A549 (cell line): Measurements from ENCODE around the gene TMTC2. TPM values are rescaled to one million over a fixed set of nuclear protein-coding genes. Genes with fewer than 3 reads are reported as not detected.

Experiments used
- ATAC-seq, 2 experiments: fragments of 200-7000 bp in 1 of 2; fragments of >200 bp in 1 of 2; cut with Nextera tagmentation in 1 of 2; cut with Tn5 transposase in 1 of 2; 3 replicates each; pipeline versions ENCODE4 v1.8.0 to v1.9.1; 2018 to 2020; ENCODE audit warnings: mild to moderate bottlenecking in 1 of 2, moderate library complexity in 1 of 2
- CTCF ChIA-PET: fragments of 300-600 bp; sonication (Branson Sonifier 250); formaldehyde crosslinking; extraction: SDS; loops from one replicate; lab custom pipeline; 2021; ENCODE audit warnings: antibody characterized with exemption, inconsistent platforms; lab: Yijun Ruan, JAX
- POLR2A ChIA-PET: fragments of 350-600 bp; formaldehyde crosslinking; extraction: SDS; loops from one replicate; lab custom pipeline; 2021; ENCODE audit warnings: antibody characterized with exemption, inconsistent platforms; lab: Yijun Ruan, JAX
- DNase-seq, 2 experiments: peaks; one replicate each; pipeline versions ENCODE4 v3.0.0 to v3.0.0-alpha.2; 2011 to 2016; ENCODE audit warnings: low read depth in 1 of 2, low spot score in 1 of 2
- FAIRE-seq: peaks from 2 replicates; lab custom pipeline; 2011; peaks lifted over from hg19 to GRCh38; lab: Jason Lieb, UNC
- H3K27ac ChIP-seq, 2 experiments: fragments of >200 bp; sonication (Bioruptor Twin); formaldehyde crosslinking; 3 replicates each; pipeline ENCODE4 v1.5.1; 2016 to 2017
- H3K4me1 ChIP-seq: fragments of >200 bp; sonication (Bioruptor Twin); formaldehyde crosslinking; 3 replicates; pipeline ENCODE4 v1.6.1; 2016
- H3K4me2 ChIP-seq: fragments of >200 bp; sonication (Bioruptor Twin); formaldehyde crosslinking; 3 replicates; pipeline ENCODE4 v1.6.1; 2016
- H3K4me3 ChIP-seq: fragments of >200 bp; sonication (Bioruptor Twin); formaldehyde crosslinking; 3 replicates; pipeline ENCODE4 v1.5.1; 2016
- H3K9me3 ChIP-seq: fragments of >200 bp; sonication (Bioruptor Twin); formaldehyde crosslinking; 3 replicates; pipeline ENCODE4 v1.6.1; 2016
- BCL3 ChIP-seq: fragments of >200 bp; sonication (Bioruptor Twin); formaldehyde crosslinking; IDR thresholded peaks from 3 replicates; pipeline ENCODE4 v1.6.1; 2016
- CBX2 ChIP-seq: fragments of 200-600 bp; sonication (generic); IDR thresholded peaks from 2 replicates; pipeline ENCODE4 v1.6.1; 2016; ENCODE audit warnings: low read depth, mild to moderate bottlenecking, borderline replicate concordance
- CHD2 ChIP-seq: fragments of 150-350 bp; IDR thresholded peaks from 2 replicates; pipeline ENCODE4 v1.6.1; 2014; ENCODE audit warnings: low read length; ENCODE audit not compliant: partially characterized antibody
- CHD4 ChIP-seq: fragments of 200-600 bp; sonication (generic); IDR thresholded peaks from 2 replicates; pipeline ENCODE4 v1.6.1; 2016; ENCODE audit warnings: antibody characterized with exemption, mild to moderate bottlenecking, borderline replicate concordance
- CTCF ChIP-seq: fragments of >200 bp; sonication (Bioruptor Twin); formaldehyde crosslinking; IDR thresholded peaks from 3 replicates; pipeline ENCODE4 v1.5.1; 2016
- ELK1 ChIP-seq: fragments of 150-350 bp; IDR thresholded peaks from 2 replicates; pipeline ENCODE4 v1.6.1; 2014; ENCODE audit warnings: low read depth, mild to moderate bottlenecking, low read length
- ESRRA ChIP-seq: fragments of 150-350 bp; IDR thresholded peaks from 2 replicates; pipeline ENCODE4 v1.6.1; 2014; ENCODE audit warnings: mild to moderate bottlenecking, low read length, borderline replicate concordance
- FOXS1 ChIP-seq: fragments of 250-450 bp; sonication (Bioruptor Pico); IDR thresholded peaks from 2 replicates; pipeline ENCODE4 v1.5.0; 2020; ENCODE audit warnings: mild to moderate bottlenecking, moderate library complexity
- HDAC2 ChIP-seq: fragments of 200-600 bp; sonication (generic); IDR thresholded peaks from 2 replicates; pipeline ENCODE4 v1.6.1; 2016
- HES2 ChIP-seq: fragments of >200 bp; sonication (Bioruptor Twin); formaldehyde crosslinking; IDR thresholded peaks from 2 replicates; pipeline ENCODE4 v1.6.1; 2016
- HMGXB4 ChIP-seq: fragments of 250-450 bp; sonication (Bioruptor Pico); IDR thresholded peaks from 2 replicates; pipeline ENCODE4 v1.5.0; 2021; ENCODE audit warnings: mild to moderate bottlenecking, moderate library complexity, borderline replicate concordance
- HOXB13 ChIP-seq: fragments of 250-450 bp; sonication (Bioruptor Pico); IDR thresholded peaks from 2 replicates; pipeline ENCODE4 v1.5.0; 2020; ENCODE audit warnings: low read depth, mild to moderate bottlenecking, moderate library complexity
- MAFK ChIP-seq: fragments of 450-650 bp; IDR thresholded peaks from 2 replicates; pipeline ENCODE4 v1.6.1; 2014; ENCODE audit not compliant: partially characterized antibody
- NFE2L2 ChIP-seq: fragments of 150-350 bp; conservative IDR thresholded peaks from 2 replicates; pipeline ENCODE4 v1.6.1; 2014; ENCODE audit warnings: low read length
- NPAS2 ChIP-seq: fragments of 250-450 bp; sonication (Bioruptor Pico); IDR thresholded peaks from 2 replicates; pipeline ENCODE4 v1.8.0; 2022; ENCODE audit warnings: mild to moderate bottlenecking, moderate library complexity, borderline replicate concordance
- PBX3 ChIP-seq: IDR thresholded peaks from 2 replicates; pipeline ENCODE4 v1.6.1; 2012
- POLR2A ChIP-seq: IDR thresholded peaks from 2 replicates; pipeline ENCODE4 v1.6.1; 2012; ENCODE audit warnings: mild to moderate bottlenecking, low read length
- RARB ChIP-seq: fragments of 250-450 bp; sonication (Bioruptor Pico); IDR thresholded peaks from 2 replicates; pipeline ENCODE4 v1.8.0; 2021; ENCODE audit warnings: mild to moderate bottlenecking, moderate library complexity
- REST ChIP-seq: fragments of 200-600 bp; sonication (generic); IDR thresholded peaks from 2 replicates; pipeline ENCODE4 v1.6.1; 2016; ENCODE audit warnings: antibody characterized with exemption, mild to moderate bottlenecking, moderate library complexity
- TP53 ChIP-seq: fragments of 250-450 bp; sonication (Bioruptor Pico); IDR thresholded peaks from 2 replicates; pipeline ENCODE4 v1.5.0; 2021; ENCODE audit warnings: mild to moderate bottlenecking, moderate library complexity
- USF2 ChIP-seq: fragments of 450-650 bp; IDR thresholded peaks from 2 replicates; pipeline ENCODE4 v1.6.1; 2014; ENCODE audit warnings: antibody characterized with exemption
- ZFP36 ChIP-seq: fragments of 450-650 bp; IDR thresholded peaks from 2 replicates; pipeline ENCODE4 v1.6.1; 2014; ENCODE audit warnings: borderline replicate concordance; ENCODE audit not compliant: partially characterized antibody
- ZSCAN20 ChIP-seq: fragments of 250-450 bp; sonication (Bioruptor Pico); IDR thresholded peaks from 2 replicates; pipeline ENCODE4 v1.8.0; 2022; ENCODE audit warnings: mild to moderate bottlenecking, moderate library complexity
- WGBS: methylation state at CpG from one replicate; pipeline ENCODE4 v1.1.6; 2017; ENCODE audit errors: missing lambda C conversion rate; 5-methylcytosine and 5-hydroxymethylcytosine counted together
- polyA plus RNA-seq, 4 experiments: library from polyadenylated mRNA; depleted of rRNA in 3 of 4; stranded (reverse); fragments of >200 nt; fragmentation: RNase III in 1 of 4; extraction: RNeasy Plus Mini Kit Qiagen cat#74134 plus additional on column Dnase treatment in 1 of 4; gene quantifications; 2 replicates in 3 of 4; 3 replicates in 1 of 4; pipeline ENCODE4 v1.2.3, GENCODE V29; 2011 to 2017

TMTC2 gene
- polyA plus RNA-seq, 2 of the 4 experiments (the other 2 are of a cell fraction) = 1.8 to 5.3 TPM

GRCh38 chr12:82644896-82645295 lies 41.8 kb upstream of the TMTC2 start:
- H3K4me3 ChIP-seq = no peak overlapping the region
- DNase-seq (no peak), ATAC-seq (no peak), FAIRE-seq (no peak)
- CTCF ChIA-PET = interaction anchor here (0.7 to 1.0 kb wide), 2 partner anchors 10 to 18 kb away, joined by 3 read pairs; no protein-coding TSS in a partner anchor
- POLR2A ChIA-PET = no interaction called here
- no peaks in the 10 kb centered on the region for H3K9me3 ChIP-seq
- TF ChIP-seq CHD2 = no peak
- no peak for TF ChIP-seq NFE2L2
- no peak for TF ChIP-seq TP53 (CRISPR knock-in tag)
- TF ChIP-seq HOXB13 (CRISPR knock-in tag) = no peak
- TF ChIP-seq HDAC2 = no peak
- no peak for TF ChIP-seq POLR2A
- TF ChIP-seq CBX2 = no peak
- H3K4me2 ChIP-seq = no peak overlapping the region
- H3K4me1 ChIP-seq = peaks cover 1% of the 10 kb centered on the region; the same call in 2 of the 3 replicates
- H3K27ac ChIP-seq = no peak overlapping the region
- 55% methylated on average over 2 of the region's 2 CpGs for WGBS

GRCh38 chr12:82645414-82645813 lies 41.3 kb upstream of the TMTC2 start:
- H3K4me1 ChIP-seq = peaks cover 7% of the 10 kb centered on the region
- H3K4me3 ChIP-seq = no peak overlapping the region
- no peaks in the 10 kb centered on the region for H3K9me3 ChIP-seq
- no peak overlapping the region for H3K27ac ChIP-seq
- ChIA-PET CTCF (no interaction called here), POLR2A (no interaction called here)
- DNase-seq (no peak), FAIRE-seq (no peak), ATAC-seq (no peak)
- TF ChIP-seq NPAS2 (CRISPR knock-in tag) = no peak
- no peak for TF ChIP-seq CTCF
- no peak for TF ChIP-seq PBX3
- TF ChIP-seq CHD4 = no peak
- no peak for TF ChIP-seq CHD2
- no peak for TF ChIP-seq FOXS1
- no peak for TF ChIP-seq ZSCAN20 (CRISPR knock-in tag)
- TF ChIP-seq BCL3 = no peak
- TF ChIP-seq ESRRA = no peak
- TF ChIP-seq NFE2L2 = no peak
- no peak for TF ChIP-seq ELK1
- TF ChIP-seq USF2 = no peak
- no peak for TF ChIP-seq MAFK
- no peak for TF ChIP-seq RARB
- H3K4me2 ChIP-seq = no peak overlapping the region

GRCh38 chr12:82647853-82648252 lies 38.9 kb upstream of the TMTC2 start:
- FAIRE-seq (no peak), ATAC-seq (no peak), DNase-seq (no peak)
- H3K27ac ChIP-seq = peak overlapping the region in 1 of 2 experiments; percentile 5; a peak in 1 of 6 replicates
- H3K9me3 ChIP-seq = no peaks in the 10 kb centered on the region
- peaks cover 24% of the 10 kb centered on the region for H3K4me1 ChIP-seq
- ChIA-PET CTCF (no interaction called here), POLR2A (no interaction called here)
- no peak overlapping the region for H3K4me3 ChIP-seq
- H3K4me2 ChIP-seq = no peak overlapping the region
- WGBS = 81% methylated on average over 4 of the region's 4 CpGs
- TF ChIP-seq HOXB13 (CRISPR knock-in tag) = no peak
- no peak for TF ChIP-seq REST
- no peak for TF ChIP-seq HMGXB4 (CRISPR knock-in tag)
- no peak for TF ChIP-seq ZFP36
- TF ChIP-seq HES2 = no peak
